ENCODE measurements around the gene PURA.

GRCh38 chr5:140118302-140118936 is 4.5 kb downstream of the PURA start:
- TF ChIP-seq CTCF (IDR thresholded peaks at IDR 0.05; ENCODE audit: insufficient read depth, low read length, poor library complexity, severe bottlenecking): no peak
- TF ChIP-seq EZH2phosphoT487 (conservative IDR thresholded peaks at IDR 0.05; ENCODE audit: low read length): no peak

Data from SU-DHL-6 (cell line).